ENCODE measurements around the gene KLHL42. TPM values are rescaled to one million over a fixed set of nuclear protein-coding genes. Genes with fewer than 3 reads are reported as not detected.

The KLHL42 gene
- total RNA-seq, 1 experiment from 2014 or later, result 20.7 TPM

DNA sequence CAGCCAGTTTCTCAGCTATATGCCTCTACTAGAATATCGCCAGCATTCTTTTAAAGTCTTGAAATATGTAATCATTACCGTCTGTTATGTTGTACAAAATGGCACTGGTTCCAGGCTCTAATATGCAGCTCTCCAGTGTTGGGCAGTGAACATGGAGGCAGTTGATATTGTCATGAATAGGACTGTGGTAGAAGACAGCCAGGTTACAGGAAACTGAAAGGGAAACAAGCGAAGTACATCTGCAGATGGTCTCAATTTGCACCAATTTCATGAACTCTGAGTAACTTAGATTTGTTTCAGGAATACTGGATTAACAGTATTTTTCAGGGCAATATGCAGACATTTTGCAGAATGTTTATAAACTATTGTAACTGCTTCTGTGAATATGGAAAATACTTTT is 13.4 kb upstream of the KLHL42 start:
- H3K4me3 Mint-ChIP-seq, result no peak overlapping the region
- H3K27me3 Mint-ChIP-seq (ENCODE audit: low read depth), result no peaks in the 10 kb centered on the region
- no peaks in the 10 kb centered on the region for H3K36me3 Mint-ChIP-seq
- ATAC-seq, result no peak
- ChIA-PET CTCF (interaction anchor here (0.7 kb wide), 1 partner anchor 1444 kb away, joined by 3 read pairs; no protein-coding TSS in a partner anchor), POLR2A (no interaction called here)
- TF ChIP-seq JAZF1 (CRISPR knock-in tag; IDR thresholded peaks at IDR 0.05), result no peak
- TF ChIP-seq, protein P1, sequence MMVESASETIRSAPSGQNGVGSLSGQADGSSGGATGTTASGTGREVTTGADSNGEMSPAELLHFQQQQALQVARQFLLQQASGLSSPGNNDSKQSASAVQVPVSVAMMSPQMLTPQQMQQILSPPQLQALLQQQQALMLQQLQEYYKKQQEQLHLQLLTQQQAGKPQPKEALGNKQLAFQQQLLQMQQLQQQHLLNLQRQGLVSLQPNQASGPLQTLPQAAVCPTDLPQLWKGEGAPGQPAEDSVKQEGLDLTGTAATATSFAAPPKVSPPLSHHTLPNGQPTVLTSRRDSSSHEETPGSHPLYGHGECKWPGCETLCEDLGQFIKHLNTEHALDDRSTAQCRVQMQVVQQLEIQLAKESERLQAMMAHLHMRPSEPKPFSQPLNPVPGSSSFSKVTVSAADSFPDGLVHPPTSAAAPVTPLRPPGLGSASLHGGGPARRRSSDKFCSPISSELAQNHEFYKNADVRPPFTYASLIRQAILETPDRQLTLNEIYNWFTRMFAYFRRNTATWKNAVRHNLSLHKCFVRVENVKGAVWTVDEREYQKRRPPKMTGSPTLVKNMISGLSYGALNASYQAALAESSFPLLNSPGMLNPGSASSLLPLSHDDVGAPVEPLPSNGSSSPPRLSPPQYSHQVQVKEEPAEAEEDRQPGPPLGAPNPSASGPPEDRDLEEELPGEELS (CRISPR knock-in tag; IDR thresholded peaks at IDR 0.05), result no peak
- TF ChIP-seq, protein P2, sequence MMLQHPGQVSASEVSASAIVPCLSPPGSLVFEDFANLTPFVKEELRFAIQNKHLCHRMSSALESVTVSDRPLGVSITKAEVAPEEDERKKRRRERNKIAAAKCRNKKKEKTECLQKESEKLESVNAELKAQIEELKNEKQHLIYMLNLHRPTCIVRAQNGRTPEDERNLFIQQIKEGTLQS (CRISPR knock-in tag; conservative IDR thresholded peaks at IDR 0.05), result no peak
- TF ChIP-seq ZNF263 (CRISPR knock-in tag; IDR thresholded peaks at IDR 0.05; ENCODE audit: low read depth), result no peak
- TF ChIP-seq, protein P3, sequence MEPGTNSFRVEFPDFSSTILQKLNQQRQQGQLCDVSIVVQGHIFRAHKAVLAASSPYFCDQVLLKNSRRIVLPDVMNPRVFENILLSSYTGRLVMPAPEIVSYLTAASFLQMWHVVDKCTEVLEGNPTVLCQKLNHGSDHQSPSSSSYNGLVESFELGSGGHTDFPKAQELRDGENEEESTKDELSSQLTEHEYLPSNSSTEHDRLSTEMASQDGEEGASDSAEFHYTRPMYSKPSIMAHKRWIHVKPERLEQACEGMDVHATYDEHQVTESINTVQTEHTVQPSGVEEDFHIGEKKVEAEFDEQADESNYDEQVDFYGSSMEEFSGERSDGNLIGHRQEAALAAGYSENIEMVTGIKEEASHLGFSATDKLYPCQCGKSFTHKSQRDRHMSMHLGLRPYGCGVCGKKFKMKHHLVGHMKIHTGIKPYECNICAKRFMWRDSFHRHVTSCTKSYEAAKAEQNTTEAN (CRISPR knock-in tag; IDR thresholded peaks at IDR 0.05), result no peak
- TF ChIP-seq IRF2 (CRISPR knock-in tag; IDR thresholded peaks at IDR 0.05; ENCODE audit: borderline replicate concordance, low read depth), result no peak
- no peak for TF ChIP-seq GRHL2 (CRISPR knock-in tag; IDR thresholded peaks at IDR 0.05; ENCODE audit: insufficient replicate concordance, severe bottlenecking)
- TF ChIP-seq CBFB (CRISPR knock-in tag; IDR thresholded peaks at IDR 0.05; ENCODE audit: low read depth), result no peak
- no peak for TF ChIP-seq FOXK1 (CRISPR knock-in tag; IDR thresholded peaks at IDR 0.05)
- TF ChIP-seq ELF4 (CRISPR knock-in tag; IDR thresholded peaks at IDR 0.05; ENCODE audit: low read depth), result no peak
- TF ChIP-seq ZNF121 (CRISPR knock-in tag; IDR thresholded peaks at IDR 0.05), result no peak
- TF ChIP-seq, protein P4, sequence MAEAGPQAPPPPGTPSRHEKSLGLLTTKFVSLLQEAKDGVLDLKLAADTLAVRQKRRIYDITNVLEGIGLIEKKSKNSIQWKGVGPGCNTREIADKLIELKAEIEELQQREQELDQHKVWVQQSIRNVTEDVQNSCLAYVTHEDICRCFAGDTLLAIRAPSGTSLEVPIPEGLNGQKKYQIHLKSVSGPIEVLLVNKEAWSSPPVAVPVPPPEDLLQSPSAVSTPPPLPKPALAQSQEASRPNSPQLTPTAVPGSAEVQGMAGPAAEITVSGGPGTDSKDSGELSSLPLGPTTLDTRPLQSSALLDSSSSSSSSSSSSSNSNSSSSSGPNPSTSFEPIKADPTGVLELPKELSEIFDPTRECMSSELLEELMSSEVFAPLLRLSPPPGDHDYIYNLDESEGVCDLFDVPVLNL (CRISPR knock-in tag; IDR thresholded peaks at IDR 0.05; ENCODE audit: borderline replicate concordance, low read depth), result no peak
- no peak for TF ChIP-seq EMX1 (CRISPR knock-in tag; IDR thresholded peaks at IDR 0.05)
- TF ChIP-seq, protein P5, sequence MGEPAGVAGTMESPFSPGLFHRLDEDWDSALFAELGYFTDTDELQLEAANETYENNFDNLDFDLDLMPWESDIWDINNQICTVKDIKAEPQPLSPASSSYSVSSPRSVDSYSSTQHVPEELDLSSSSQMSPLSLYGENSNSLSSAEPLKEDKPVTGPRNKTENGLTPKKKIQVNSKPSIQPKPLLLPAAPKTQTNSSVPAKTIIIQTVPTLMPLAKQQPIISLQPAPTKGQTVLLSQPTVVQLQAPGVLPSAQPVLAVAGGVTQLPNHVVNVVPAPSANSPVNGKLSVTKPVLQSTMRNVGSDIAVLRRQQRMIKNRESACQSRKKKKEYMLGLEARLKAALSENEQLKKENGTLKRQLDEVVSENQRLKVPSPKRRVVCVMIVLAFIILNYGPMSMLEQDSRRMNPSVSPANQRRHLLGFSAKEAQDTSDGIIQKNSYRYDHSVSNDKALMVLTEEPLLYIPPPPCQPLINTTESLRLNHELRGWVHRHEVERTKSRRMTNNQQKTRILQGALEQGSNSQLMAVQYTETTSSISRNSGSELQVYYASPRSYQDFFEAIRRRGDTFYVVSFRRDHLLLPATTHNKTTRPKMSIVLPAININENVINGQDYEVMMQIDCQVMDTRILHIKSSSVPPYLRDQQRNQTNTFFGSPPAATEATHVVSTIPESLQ (CRISPR knock-in tag; IDR thresholded peaks at IDR 0.05), result no peak
- no peak for TF ChIP-seq MYBL2 (CRISPR knock-in tag; IDR thresholded peaks at IDR 0.05)
- TF ChIP-seq TCF7 (CRISPR knock-in tag; IDR thresholded peaks at IDR 0.05; ENCODE audit: low read depth), result no peak
- TF ChIP-seq, protein P6, sequence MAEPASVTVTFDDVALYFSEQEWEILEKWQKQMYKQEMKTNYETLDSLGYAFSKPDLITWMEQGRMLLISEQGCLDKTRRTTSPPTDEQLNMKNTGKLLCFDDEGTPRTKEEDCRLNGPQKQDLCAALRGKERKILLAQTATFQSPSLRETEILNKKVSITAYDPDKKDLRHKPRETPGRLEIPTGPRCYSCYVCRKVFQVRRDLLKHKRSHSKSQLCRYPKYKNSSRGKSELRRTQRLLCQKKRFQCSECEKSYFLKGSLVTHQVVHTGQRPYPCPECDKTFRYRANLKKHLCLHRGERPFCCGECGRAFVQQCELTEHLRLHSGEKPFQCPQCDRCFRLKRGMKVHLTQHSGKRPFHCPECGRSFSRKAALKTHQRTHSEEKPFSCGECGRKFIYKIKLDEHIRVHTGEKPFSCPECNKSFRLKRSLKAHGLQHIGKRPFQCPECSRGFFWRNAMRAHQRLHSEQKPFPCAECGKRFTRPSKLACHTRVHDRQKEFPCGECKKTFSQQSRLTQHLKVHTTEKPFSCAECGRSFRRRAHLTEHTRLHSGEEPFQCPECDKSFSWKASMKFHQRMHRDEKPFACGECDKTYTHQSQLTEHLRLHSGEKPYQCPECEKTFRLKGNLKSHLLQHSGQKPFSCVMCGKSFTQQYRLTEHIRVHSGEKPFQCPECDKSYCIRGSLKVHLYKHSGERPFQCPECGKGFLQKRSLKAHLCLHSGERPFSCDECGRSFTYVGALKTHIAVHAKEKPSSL (CRISPR knock-in tag; conservative IDR thresholded peaks at IDR 0.05), result no peak
- no peak for TF ChIP-seq SMAD3 (CRISPR knock-in tag; IDR thresholded peaks at IDR 0.05; ENCODE audit: borderline replicate concordance)
- no peak for TF ChIP-seq ATF1 (CRISPR knock-in tag; IDR thresholded peaks at IDR 0.05)
- no peak for TF ChIP-seq TEAD4 (CRISPR knock-in tag; IDR thresholded peaks at IDR 0.05)
- no peak overlapping the region for H3K27ac Mint-ChIP-seq
- H3K9me3 Mint-ChIP-seq, result no peaks in the 10 kb centered on the region
- H3K4me1 Mint-ChIP-seq, result no peaks in the 10 kb centered on the region
- DNase-seq (ENCODE audit: low spot score), result no peak
